Ishikawa (cell line): ENCODE results near the gene TKTL2.

ENCODE experiments used
- CEBPB ChIP-seq: IDR thresholded peaks from 2 replicates; pipeline ENCODE4 v1.6.1; 2012
- CREB1 ChIP-seq: IDR thresholded peaks from 2 replicates; pipeline ENCODE4 v1.6.1; 2012; ENCODE audit warnings: low read depth
- EGR1 ChIP-seq: IDR thresholded peaks from 2 replicates; pipeline ENCODE4 v1.6.1; 2012
- EP300 ChIP-seq: IDR thresholded peaks from 2 replicates; pipeline ENCODE4 v1.6.1; 2012; ENCODE audit warnings: borderline replicate concordance
- FOXM1 ChIP-seq: IDR thresholded peaks from 2 replicates; pipeline ENCODE4 v1.6.1; 2012; ENCODE audit warnings: low read depth, borderline replicate concordance
- NFIC ChIP-seq: IDR thresholded peaks from 2 replicates; pipeline ENCODE4 v1.6.1; 2012
- RAD21 ChIP-seq: IDR thresholded peaks from 2 replicates; pipeline ENCODE4 v1.6.1; 2012; ENCODE audit warnings: low read depth
- TAF1 ChIP-seq: IDR thresholded peaks from 2 replicates; pipeline ENCODE4 v1.6.1; 2012; ENCODE audit warnings: low read depth, mild to moderate bottlenecking
- TCF12 ChIP-seq: IDR thresholded peaks from 2 replicates; pipeline ENCODE4 v1.6.1; 2012; ENCODE audit warnings: low read depth
- TEAD4 ChIP-seq: IDR thresholded peaks from 2 replicates; pipeline ENCODE4 v1.6.1; 2012
- USF1 ChIP-seq: IDR thresholded peaks from 2 replicates; pipeline ENCODE4 v1.6.1; 2012
- YY1 ChIP-seq: IDR thresholded peaks from 2 replicates; pipeline ENCODE4 v1.6.1; 2012; ENCODE audit warnings: low read depth
- ZBTB7A ChIP-seq: IDR thresholded peaks from 2 replicates; pipeline ENCODE4 v1.6.1; 2012; ENCODE audit warnings: low read depth
- TF ChIP-seq, protein P1 (sequence below): IDR thresholded peaks from 2 replicates; pipeline ENCODE4 v1.6.1; 2012
- TF ChIP-seq, protein P2 (sequence below): IDR thresholded peaks from 2 replicates; pipeline ENCODE4 v1.6.1; 2012; ENCODE audit warnings: low read depth, mild to moderate bottlenecking

Gene TKTL2

GRCh38 chr4:163489929-163490328, 16.4 kb upstream of the TKTL2 start:
- no peak for TF ChIP-seq EGR1
- TF ChIP-seq USF1, result no peak
- no peak for TF ChIP-seq CREB1
- TF ChIP-seq TCF12, result no peak

DNA sequence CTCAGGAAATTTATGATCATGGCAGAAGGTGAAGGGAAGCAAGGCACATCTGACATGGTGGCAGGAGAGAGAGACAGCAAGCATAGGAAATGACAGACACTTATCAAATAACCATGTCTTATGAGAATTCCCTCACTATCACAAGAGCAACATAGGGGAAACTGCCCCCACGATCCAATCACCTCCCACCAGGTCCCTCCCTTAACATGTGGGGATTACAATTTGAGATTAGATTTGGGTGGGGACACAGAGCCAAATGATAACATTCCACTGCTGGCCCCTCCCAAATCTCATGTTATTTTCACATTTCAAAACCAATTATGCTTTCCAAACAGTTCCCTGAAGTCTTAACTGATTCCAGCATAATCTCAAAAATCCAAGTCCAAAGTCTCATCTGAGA, 12.8 kb upstream of the TKTL2 start:
- TF ChIP-seq RAD21 (no peak), NFIC (no peak), CEBPB (no peak), FOXM1 (no peak), TAF1 (no peak), YY1 (no peak), USF1 (no peak), EP300 (no peak), EGR1 (no peak), CREB1 (no peak), TCF12 (no peak)
- TF ChIP-seq, protein P1, sequence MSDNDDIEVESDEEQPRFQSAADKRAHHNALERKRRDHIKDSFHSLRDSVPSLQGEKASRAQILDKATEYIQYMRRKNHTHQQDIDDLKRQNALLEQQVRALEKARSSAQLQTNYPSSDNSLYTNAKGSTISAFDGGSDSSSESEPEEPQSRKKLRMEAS, result no peak
- TF ChIP-seq, protein P2, sequence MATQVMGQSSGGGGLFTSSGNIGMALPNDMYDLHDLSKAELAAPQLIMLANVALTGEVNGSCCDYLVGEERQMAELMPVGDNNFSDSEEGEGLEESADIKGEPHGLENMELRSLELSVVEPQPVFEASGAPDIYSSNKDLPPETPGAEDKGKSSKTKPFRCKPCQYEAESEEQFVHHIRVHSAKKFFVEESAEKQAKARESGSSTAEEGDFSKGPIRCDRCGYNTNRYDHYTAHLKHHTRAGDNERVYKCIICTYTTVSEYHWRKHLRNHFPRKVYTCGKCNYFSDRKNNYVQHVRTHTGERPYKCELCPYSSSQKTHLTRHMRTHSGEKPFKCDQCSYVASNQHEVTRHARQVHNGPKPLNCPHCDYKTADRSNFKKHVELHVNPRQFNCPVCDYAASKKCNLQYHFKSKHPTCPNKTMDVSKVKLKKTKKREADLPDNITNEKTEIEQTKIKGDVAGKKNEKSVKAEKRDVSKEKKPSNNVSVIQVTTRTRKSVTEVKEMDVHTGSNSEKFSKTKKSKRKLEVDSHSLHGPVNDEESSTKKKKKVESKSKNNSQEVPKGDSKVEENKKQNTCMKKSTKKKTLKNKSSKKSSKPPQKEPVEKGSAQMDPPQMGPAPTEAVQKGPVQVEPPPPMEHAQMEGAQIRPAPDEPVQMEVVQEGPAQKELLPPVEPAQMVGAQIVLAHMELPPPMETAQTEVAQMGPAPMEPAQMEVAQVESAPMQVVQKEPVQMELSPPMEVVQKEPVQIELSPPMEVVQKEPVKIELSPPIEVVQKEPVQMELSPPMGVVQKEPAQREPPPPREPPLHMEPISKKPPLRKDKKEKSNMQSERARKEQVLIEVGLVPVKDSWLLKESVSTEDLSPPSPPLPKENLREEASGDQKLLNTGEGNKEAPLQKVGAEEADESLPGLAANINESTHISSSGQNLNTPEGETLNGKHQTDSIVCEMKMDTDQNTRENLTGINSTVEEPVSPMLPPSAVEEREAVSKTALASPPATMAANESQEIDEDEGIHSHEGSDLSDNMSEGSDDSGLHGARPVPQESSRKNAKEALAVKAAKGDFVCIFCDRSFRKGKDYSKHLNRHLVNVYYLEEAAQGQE, result no peak

GRCh38 chr4:163485589-163485988, 12.0 kb upstream of the TKTL2 start:
- TF ChIP-seq TCF12, result no peak
- no peak for TF ChIP-seq ZBTB7A
- TF ChIP-seq CEBPB, result no peak
- no peak for TF ChIP-seq TAF1
- TF ChIP-seq FOXM1, result no peak
- TF ChIP-seq EGR1, result no peak
- TF ChIP-seq RAD21, result no peak
- no peak for TF ChIP-seq EP300
- TF ChIP-seq, protein P2, result no peak
- no peak for TF ChIP-seq USF1
- no peak for TF ChIP-seq CREB1

GRCh38 chr4:163484906-163485305, 11.4 kb upstream of the TKTL2 start:
- TF ChIP-seq CREB1 (no peak), TCF12 (no peak), NFIC (no peak), TEAD4 (no peak), RAD21 (peak; percentile 61), ZBTB7A (no peak)
- TF ChIP-seq, protein P1, result no peak

GRCh38 chr4:163482190-163482589, 8.6 kb upstream of the TKTL2 start:
- no peak for TF ChIP-seq CREB1
- TF ChIP-seq ZBTB7A, result no peak
- TF ChIP-seq TCF12, result no peak
- TF ChIP-seq TAF1, result no peak
- TF ChIP-seq CEBPB, result no peak
- no peak for TF ChIP-seq EGR1
- no peak for TF ChIP-seq RAD21
- no peak for TF ChIP-seq USF1
- no peak for TF ChIP-seq FOXM1
